OCI-LY1 (cell line): ENCODE results near the gene TLE3.

Experiments
- H2AFZ ChIP-seq: fragments of 200-600 bp; sonication (generic), shearing (Covaris generic); 2 replicates; pipeline ENCODE4 v1.6.0; 2014; ENCODE audit warnings: antibody characterized with exemption, mild to moderate bottlenecking, low read length
- H3F3A ChIP-seq: fragments of 200-600 bp; sonication (generic), shearing (Covaris generic); 2 replicates; pipeline ENCODE4 v1.6.0; 2014; ENCODE audit warnings: mild to moderate bottlenecking, antibody characterized with exemption, low read length, moderate library complexity; ENCODE audit not compliant: insufficient read depth
- H3K27ac ChIP-seq: fragments of 200-600 bp; sonication (generic); 2 replicates; pipeline ENCODE4 v1.5.1; 2014; ENCODE audit warnings: low read length, mixed run types, mild to moderate bottlenecking, low read depth; ENCODE audit not compliant: poor library complexity, severe bottlenecking
- H3K27me3 ChIP-seq: fragments of 200-600 bp; sonication (generic); 2 replicates; pipeline ENCODE4 v1.6.0; 2014; ENCODE audit warnings: antibody characterized with exemption, mild to moderate bottlenecking, low read length, moderate library complexity; ENCODE audit not compliant: insufficient read depth
- H3K36me3 ChIP-seq: fragments of 200-600 bp; sonication (generic); 2 replicates; pipeline ENCODE4 v1.6.1; 2014; ENCODE audit warnings: mild to moderate bottlenecking, antibody characterized with exemption, low read length, moderate library complexity, mixed read lengths; ENCODE audit not compliant: insufficient read depth
- H3K4me1 ChIP-seq: fragments of 200-600 bp; sonication (generic); 2 replicates; pipeline ENCODE4 v1.5.1; 2014; ENCODE audit warnings: mild to moderate bottlenecking, low read length, moderate library complexity; ENCODE audit not compliant: insufficient read depth, severe bottlenecking
- H3K4me2 ChIP-seq: fragments of 200-600 bp; sonication (generic), shearing (Covaris generic); 2 replicates; pipeline ENCODE4 v1.6.1; 2014; ENCODE audit warnings: low read length
- H3K4me3 ChIP-seq: fragments of 200-600 bp; sonication (generic); 2 replicates; pipeline ENCODE4 v1.5.1; 2014; ENCODE audit warnings: low read length, low read depth, mild to moderate bottlenecking, mixed read lengths; ENCODE audit not compliant: poor library complexity, severe bottlenecking
- H3K79me2 ChIP-seq: fragments of 200-600 bp; shearing (Covaris generic); 2 replicates; pipeline ENCODE4 v1.6.1; 2016; ENCODE audit warnings: mixed run types, low read length, mixed read lengths; ENCODE audit not compliant: insufficient read depth
- H3K9ac ChIP-seq: fragments of 200-600 bp; sonication (generic), shearing (Covaris generic); 2 replicates; pipeline ENCODE4 v1.6.1; 2014; ENCODE audit warnings: mild to moderate bottlenecking, low read length, mixed read lengths
- H3K9me2 ChIP-seq: fragments of 200-600 bp; sonication (generic), shearing (Covaris generic); 2 replicates; pipeline ENCODE4 v1.6.1; 2014; ENCODE audit warnings: low read depth, mild to moderate bottlenecking, low read length, mixed read lengths
- H3K9me3 ChIP-seq: fragments of 200-600 bp; shearing (Covaris generic); 2 replicates; pipeline ENCODE4 v1.6.1; 2014; ENCODE audit warnings: low read length, mixed read lengths
- H4K20me1 ChIP-seq: fragments of 200-600 bp; sonication (generic), shearing (Covaris generic); 2 replicates; pipeline ENCODE4 v1.6.0; 2016; ENCODE audit warnings: mild to moderate bottlenecking, low read length; ENCODE audit not compliant: insufficient read depth
- EZH2 ChIP-seq: fragments of 200-600 bp; sonication (generic), shearing (Covaris generic); IDR thresholded peaks from 2 replicates; pipeline ENCODE4 v1.8.0; 2017; ENCODE audit warnings: borderline replicate concordance, mixed run types, mild to moderate bottlenecking, antibody characterized with exemption, low read length, moderate library complexity, mixed read lengths
- TF ChIP-seq, protein P1 (sequence below): fragments of 200-600 bp; sonication (generic), shearing (Covaris generic); IDR thresholded peaks from 2 replicates; pipeline ENCODE4 v1.5.1; 2017; ENCODE audit warnings: mild to moderate bottlenecking, antibody characterized with exemption, low read length, moderate library complexity, mixed read lengths

The TLE3 gene

DNA sequence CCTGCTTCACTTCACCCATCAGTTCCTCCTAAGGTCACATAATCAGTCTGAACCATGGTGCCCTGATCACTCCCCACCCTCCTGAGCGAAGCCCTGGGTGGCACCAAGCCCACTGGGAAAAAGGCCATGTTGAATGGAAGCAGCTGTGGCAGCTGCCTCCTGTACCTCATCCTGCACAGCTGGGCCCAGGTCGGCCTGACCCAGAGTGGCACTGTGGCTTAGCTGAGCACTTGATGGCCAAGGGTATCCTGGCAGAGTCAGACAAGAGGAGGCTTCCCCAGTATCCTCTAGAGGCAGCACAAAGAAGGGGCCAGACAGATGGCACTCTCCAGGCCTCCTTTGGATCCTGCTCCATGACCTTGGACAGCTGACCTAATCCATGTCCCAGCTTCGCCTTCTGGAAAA, 68.4 kb downstream of the TLE3 start:
- Histone ChIP-seq H3K9me2 (no peaks in the 10 kb centered on the region), H3K9ac (no peak overlapping the region), H3K27ac (no peak overlapping the region), H3K9me3 (no peaks in the 10 kb centered on the region), H3K4me2 (no peak overlapping the region), H4K20me1 (no peaks in the 10 kb centered on the region), H3K4me1 (peaks cover 7% of the 10 kb centered on the region), H3F3A (no peaks in the 10 kb centered on the region), H2AFZ (no peak overlapping the region), H3K4me3 (no peak overlapping the region), H3K79me2 (no peaks in the 10 kb centered on the region), H3K36me3 (no peaks in the 10 kb centered on the region), H3K27me3 (0 out of 2 replicates have a peak, but pooled peaks cover 6% of the 10 kb centered on the region)
- TF ChIP-seq, protein P1, sequence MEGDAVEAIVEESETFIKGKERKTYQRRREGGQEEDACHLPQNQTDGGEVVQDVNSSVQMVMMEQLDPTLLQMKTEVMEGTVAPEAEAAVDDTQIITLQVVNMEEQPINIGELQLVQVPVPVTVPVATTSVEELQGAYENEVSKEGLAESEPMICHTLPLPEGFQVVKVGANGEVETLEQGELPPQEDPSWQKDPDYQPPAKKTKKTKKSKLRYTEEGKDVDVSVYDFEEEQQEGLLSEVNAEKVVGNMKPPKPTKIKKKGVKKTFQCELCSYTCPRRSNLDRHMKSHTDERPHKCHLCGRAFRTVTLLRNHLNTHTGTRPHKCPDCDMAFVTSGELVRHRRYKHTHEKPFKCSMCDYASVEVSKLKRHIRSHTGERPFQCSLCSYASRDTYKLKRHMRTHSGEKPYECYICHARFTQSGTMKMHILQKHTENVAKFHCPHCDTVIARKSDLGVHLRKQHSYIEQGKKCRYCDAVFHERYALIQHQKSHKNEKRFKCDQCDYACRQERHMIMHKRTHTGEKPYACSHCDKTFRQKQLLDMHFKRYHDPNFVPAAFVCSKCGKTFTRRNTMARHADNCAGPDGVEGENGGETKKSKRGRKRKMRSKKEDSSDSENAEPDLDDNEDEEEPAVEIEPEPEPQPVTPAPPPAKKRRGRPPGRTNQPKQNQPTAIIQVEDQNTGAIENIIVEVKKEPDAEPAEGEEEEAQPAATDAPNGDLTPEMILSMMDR, result no peak
- TF ChIP-seq EZH2, result no peak

DNA sequence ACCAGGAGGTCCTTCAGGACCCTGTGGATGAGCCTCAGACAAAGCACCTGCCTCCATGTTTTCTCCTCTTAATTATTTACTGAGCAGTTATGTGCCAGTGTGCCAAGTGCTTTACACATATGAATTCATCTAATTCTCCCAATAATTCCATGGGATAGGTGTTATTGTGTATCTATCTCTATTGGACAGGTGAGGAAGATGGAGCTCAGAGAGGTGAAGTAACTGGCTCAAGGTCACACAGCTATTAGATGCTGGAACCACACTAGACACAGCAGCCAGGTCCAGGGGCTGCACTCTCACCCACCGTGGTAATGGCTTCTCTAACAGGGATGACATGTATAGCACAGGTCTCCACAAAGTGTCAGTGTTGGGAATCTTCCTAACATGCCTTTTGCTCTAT, 70.2 kb downstream of the TLE3 start:
- Histone ChIP-seq H3K27me3 (0 out of 2 replicates have a peak, but pooled peaks cover 6% of the 10 kb centered on the region), H3K4me2 (no peak overlapping the region), H3F3A (no peaks in the 10 kb centered on the region), H4K20me1 (no peaks in the 10 kb centered on the region), H3K9me2 (no peaks in the 10 kb centered on the region), H3K9me3 (no peaks in the 10 kb centered on the region), H3K27ac (no peak overlapping the region), H2AFZ (no peak overlapping the region), H3K36me3 (no peaks in the 10 kb centered on the region), H3K4me3 (no peak overlapping the region), H3K4me1 (peaks cover 22% of the 10 kb centered on the region), H3K79me2 (no peaks in the 10 kb centered on the region), H3K9ac (no peak overlapping the region)
- TF ChIP-seq, protein P1, result no peak
- TF ChIP-seq EZH2, result no peak

DNA sequence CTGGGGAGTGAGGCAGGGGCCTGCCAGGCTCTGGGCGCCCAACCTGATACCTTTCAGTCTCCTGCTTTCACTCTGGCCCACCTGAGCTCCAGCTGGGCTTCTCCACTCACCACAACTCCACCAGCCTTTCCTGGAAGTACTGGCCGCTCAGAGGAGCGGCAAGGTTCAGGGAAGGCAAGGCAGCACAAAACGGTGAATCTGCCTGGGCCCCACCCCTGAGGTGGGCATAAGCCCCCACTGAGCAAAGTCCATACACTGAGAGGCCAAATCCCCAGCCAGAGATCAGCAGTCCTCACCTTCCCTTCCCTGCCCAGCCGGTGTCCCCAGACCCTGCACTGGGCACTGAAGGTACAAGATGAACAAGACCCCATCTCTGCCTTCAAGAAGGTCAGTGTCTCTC, 70.7 kb downstream of the TLE3 start:
- Histone ChIP-seq H3K36me3 (no peaks in the 10 kb centered on the region), H3K27me3 (0 out of 2 replicates have a peak, but pooled peaks cover 6% of the 10 kb centered on the region), H2AFZ (no peak overlapping the region), H3K4me3 (no peak overlapping the region), H3K9me3 (0 out of 2 replicates have a peak, but pooled peaks cover 2% of the 10 kb centered on the region), H3K4me1 (peaks cover 24% of the 10 kb centered on the region), H3K9ac (no peak overlapping the region), H3F3A (no peaks in the 10 kb centered on the region), H4K20me1 (no peaks in the 10 kb centered on the region), H3K4me2 (no peak overlapping the region), H3K79me2 (no peaks in the 10 kb centered on the region), H3K27ac (no peak overlapping the region), H3K9me2 (no peaks in the 10 kb centered on the region)
- TF ChIP-seq, protein P1, result no peak
- no peak for TF ChIP-seq EZH2
